Measurements from ENCODE around the gene TPD52L1. TPM values are rescaled to one million over a fixed set of nuclear protein-coding genes. Genes with fewer than 3 reads are reported as not detected.

The TPD52L1 gene
- total and polyA plus RNA-seq, 2 of the 4 experiments (the other 2 are of a cell fraction): 10.2 to 13.5 TPM

GRCh38 chr6:125217992-125218391, 64.4 kb downstream of the TPD52L1 start:
- CTCF ChIA-PET: interaction anchor here (1.2 kb wide), 1 partner anchor 20 kb away, joined by 3 read pairs; no protein-coding TSS in a partner anchor

More at GRCh38 chr6:125217992-125218391, 64.4 kb downstream of the TPD52L1 start:
- dilution Hi-C loops (cut with HindIII; ENCODE audit: low sequenced_read_pairs, unreplicated experiment) (no loop called here), in situ Hi-C loops (cut with MboI; ENCODE audit: low sequenced_read_pairs) (no loop called here), intact Hi-C loops (cut with micrococcal nuclease) (no loop called here)
- WGBS, 2 experiments (ENCODE audit: extremely low coverage in 2 of 2, insufficient read length in 1 of 2): no CpG with 5 or more reads among the region's 2 CpGs
- no peaks in the 10 kb centered on the region; the same call in 1 of the 2 replicates for H3K9me1 ChIP-seq (ENCODE audit: insufficient read depth, low read length)
- H3K79me1 ChIP-seq (ENCODE audit: low read depth in 1 of 2, low read length in 2 of 2): no peaks in the 10 kb centered on the region
- POLR2A ChIA-PET (ENCODE audit: unreplicated experiment): no interaction called here
- H3K27me3 ChIP-seq (ENCODE audit: control insufficient read depth, insufficient read depth, low read length): no peaks in the 10 kb centered on the region
- ATAC-seq (ENCODE audit: low read depth) (no peak), DNase-seq (no peak)
- no peak overlapping the region for H2BK120ac ChIP-seq (ENCODE audit: low read depth, low read length)
- no peak overlapping the region for H3K14ac ChIP-seq (replicated peaks; ENCODE audit: low read depth, low read length)
- H3K4me3 ChIP-seq (ENCODE audit: insufficient read depth, low read depth, low read length): no peak overlapping the region
- no peaks in the 10 kb centered on the region for H3K9me3 ChIP-seq (ENCODE audit: control insufficient read depth, insufficient read depth, low read length)
- no peaks in the 10 kb centered on the region for H3K36me3 ChIP-seq (ENCODE audit: control insufficient read depth, insufficient read depth, low read length)
- H3K56ac ChIP-seq (ENCODE audit: extremely low read depth, insufficient read depth, low read length): no peak overlapping the region
- H4K91ac ChIP-seq (ENCODE audit: insufficient read depth, low read depth, low read length): no peak overlapping the region
- H3K4me1 ChIP-seq (ENCODE audit: control insufficient read depth, insufficient read depth, low read length): peaks cover 7% of the 10 kb centered on the region; the same call in 1 of the 2 replicates
- H2AK9ac ChIP-seq (replicated peaks; ENCODE audit: low read depth, low read length, poor library complexity): no peak overlapping the region
- no peak overlapping the region for H2AFZ ChIP-seq (replicated peaks; ENCODE audit: low read length, poor library complexity)
- H3K4me2 ChIP-seq (ENCODE audit: low read depth, low read length): no peak overlapping the region
- TF ChIP-seq CEBPB (IDR thresholded peaks at IDR 0.05; ENCODE audit: low read depth, low read length) (no peak), MXI1 (IDR thresholded peaks at IDR 0.05; ENCODE audit: borderline replicate concordance, low read depth, low read length) (no peak), SMC3 (IDR thresholded peaks at IDR 0.05; ENCODE audit: low read depth, low read length) (no peak), POLR2A (IDR thresholded peaks at IDR 0.05; ENCODE audit: low read depth, low read length) (no peak), FOS (IDR thresholded peaks at IDR 0.05; ENCODE audit: low read depth, low read length) (no peak), MAZ (IDR thresholded peaks at IDR 0.05; ENCODE audit: borderline replicate concordance, low read depth, low read length) (no peak), RFX5 (IDR thresholded peaks at IDR 0.05; ENCODE audit: low read depth, low read length) (no peak), ELK1 (IDR thresholded peaks at IDR 0.05; ENCODE audit: borderline replicate concordance, low read depth, low read length) (no peak), MAFK (IDR thresholded peaks at IDR 0.05; ENCODE audit: low read depth, low read length) (no peak), RCOR1 (IDR thresholded peaks at IDR 0.05; ENCODE audit: insufficient replicate concordance, low read length) (no peak), CTCF (conservative IDR thresholded peaks at IDR 0.05; ENCODE audit: low read depth, low read length) (no peak), RAD21 (IDR thresholded peaks at IDR 0.05; ENCODE audit: low read length) (no peak), NFE2L2 (IDR thresholded peaks at IDR 0.05; ENCODE audit: low read depth, low read length) (no peak), CHD1 (IDR thresholded peaks at IDR 0.05; ENCODE audit: low read depth, low read length) (no peak), BHLHE40 (IDR thresholded peaks at IDR 0.05; ENCODE audit: low read depth, low read length) (no peak), USF2 (IDR thresholded peaks at IDR 0.05; ENCODE audit: low read depth, low read length) (no peak)
- H2AK5ac ChIP-seq (ENCODE audit: low read depth, low read length): no peak overlapping the region
- no peak overlapping the region for H3K23ac ChIP-seq (ENCODE audit: low read depth, low read length)
- H4K5ac ChIP-seq (ENCODE audit: low read depth, low read length): no peak overlapping the region
- H3K4ac ChIP-seq (ENCODE audit: low read depth, low read length): no peak overlapping the region
- H4K8ac ChIP-seq (ENCODE audit: low read depth in 2 of 2, low read length in 2 of 2): no peak overlapping the region
- H4K20me1 ChIP-seq (ENCODE audit: insufficient read depth, low read length): no peaks in the 10 kb centered on the region
- no peak overlapping the region for H2BK15ac ChIP-seq (ENCODE audit: low read depth, low read length)
- no peak overlapping the region for H2BK5ac ChIP-seq (ENCODE audit: low read depth, low read length, poor library complexity, severe bottlenecking)
- no peak overlapping the region for H3K18ac ChIP-seq (ENCODE audit: low read depth, low read length)
- no peak overlapping the region for H2BK20ac ChIP-seq (ENCODE audit: low read depth, low read length)
- no peak overlapping the region for H3K27ac ChIP-seq (ENCODE audit: insufficient read depth, low read length)
- H3K9ac ChIP-seq (ENCODE audit: low read depth, low read length): no peak overlapping the region
- no TSS peak for BruUV-seq (replicated peaks)

All from IMR-90 (cell line).